GM12878 (cell line): ENCODE results near the gene LHFPL3. TPM values are rescaled to one million over a fixed set of nuclear protein-coding genes. Genes with fewer than 3 reads are reported as not detected.

Source experiments
- ATAC-seq: fragments of 200-7000 bp; cut with Tn5 transposase; 3 replicates; pipeline ENCODE4 v1.9.1; 2020; ENCODE audit warnings: mild to moderate bottlenecking, moderate library complexity
- BruUV-seq: library from RNA; stranded (reverse); fragments of 400-500 nt; replicated peaks from 2 replicates; lab custom pipeline; 2021; lab: Mats Ljungman, UMichigan
- CTCF ChIA-PET: fragments of 300-600 bp; sonication (Branson Sonifier 250); formaldehyde crosslinking; extraction: SDS; loops from one replicate; lab custom pipeline; 2021; ENCODE audit warnings: inconsistent platforms; lab: Yijun Ruan, JAX
- POLR2A ChIA-PET: fragments of 350-600 bp; formaldehyde crosslinking; extraction: SDS; loops from one replicate; lab custom pipeline; 2021; ENCODE audit warnings: inconsistent platforms; lab: Charles Lee
- RAD21 ChIA-PET: fragments of 300-600 bp; sonication (Branson Sonifier 250); formaldehyde crosslinking; loops from one replicate; lab custom pipeline; 2023; ENCODE audit warnings: antibody characterized with exemption; ENCODE audit not compliant: unreplicated experiment; lab: Charles Lee
- SMC1A ChIA-PET: fragments of 300-600 bp; sonication (Branson Sonifier 250); formaldehyde crosslinking; loops from one replicate; lab custom pipeline; 2023; ENCODE audit not compliant: unreplicated experiment, uncharacterized antibody; lab: Charles Lee
- DNase-seq: peaks from one replicate; pipeline ENCODE4 v3.0.0-alpha.2; 2011; ENCODE audit warnings: low read depth, low spot score
- FAIRE-seq: peaks from 3 replicates; lab custom pipeline; 2011; peaks lifted over from hg19 to GRCh38; lab: Jason Lieb, UNC
- H2AFZ ChIP-seq: 2 replicates; pipeline ENCODE4 v1.6.0; 2011; ENCODE audit warnings: low read depth, low read length, control low read depth; ENCODE audit not compliant: control insufficient read depth
- H3K27ac ChIP-seq: 2 replicates; pipeline ENCODE4 v1.5.1; 2011; ENCODE audit warnings: control low read depth; ENCODE audit not compliant: control insufficient read depth, insufficient read depth
- H3K27me3 ChIP-seq, 2 experiments: replicated peaks in 1 of 2; 2 replicates each; pipeline versions ENCODE4 v1.6.0 to v1.6.1; 2011; ENCODE audit warnings: low read length in 1 of 2; ENCODE audit not compliant: control insufficient read depth in 2 of 2, insufficient read depth in 2 of 2
- H3K36me3 ChIP-seq, 2 experiments: 2 replicates each; pipeline ENCODE4 v1.5.1; 2011; ENCODE audit warnings: low read length in 1 of 2; ENCODE audit not compliant: control insufficient read depth in 2 of 2, insufficient read depth in 2 of 2
- H3K4me1 ChIP-seq: 2 replicates; pipeline ENCODE4 v1.6.1; 2011; ENCODE audit warnings: mild to moderate bottlenecking, low read length, moderate library complexity, mixed read lengths; ENCODE audit not compliant: control insufficient read depth, insufficient read depth
- H3K4me2 ChIP-seq: 2 replicates; pipeline ENCODE4 v1.6.0; 2011; ENCODE audit warnings: control low read depth; ENCODE audit not compliant: control insufficient read depth, insufficient read depth
- H3K4me3 ChIP-seq: fragments of 200-600 bp; sonication (generic); 2 replicates; pipeline ENCODE4 v1.5.1; 2016
- H3K79me2 ChIP-seq: 2 replicates; pipeline ENCODE4 v1.6.0; 2011; ENCODE audit warnings: low read length; ENCODE audit not compliant: control insufficient read depth, insufficient read depth
- H3K9ac ChIP-seq: 2 replicates; pipeline ENCODE4 v1.8.0; 2011; ENCODE audit warnings: low read length, control low read depth, mixed read lengths; ENCODE audit not compliant: control insufficient read depth, insufficient read depth
- H3K9me3 ChIP-seq: replicated peaks from 3 replicates; pipeline ENCODE4 v1.5.1; 2011; ENCODE audit warnings: mild to moderate bottlenecking, low read length; ENCODE audit not compliant: control insufficient read depth, insufficient read depth
- H4K20me1 ChIP-seq: 2 replicates; pipeline ENCODE4 v1.6.0; 2011; ENCODE audit not compliant: control insufficient read depth, insufficient read depth
- ATF2 ChIP-seq: IDR thresholded peaks from 2 replicates; pipeline ENCODE4 v1.6.1; 2012; ENCODE audit warnings: low read length, inconsistent platforms
- BCLAF1 ChIP-seq: fragments of 450-650 bp; IDR thresholded peaks from 2 replicates; pipeline ENCODE4 v1.6.1; 2017; ENCODE audit warnings: antibody characterized with exemption, mild to moderate bottlenecking, moderate library complexity
- KDM1A ChIP-seq: fragments of 200-600 bp; sonication (generic); IDR thresholded peaks from 2 replicates; pipeline ENCODE4 v1.6.1; 2016; ENCODE audit warnings: borderline replicate concordance
- NR2C1 ChIP-seq: fragments of 450-650 bp; IDR thresholded peaks from 2 replicates; pipeline ENCODE4 v1.6.1; 2017; ENCODE audit warnings: antibody characterized with exemption, mild to moderate bottlenecking, moderate library complexity
- RFX5 ChIP-seq: IDR thresholded peaks from 2 replicates; pipeline ENCODE4 v1.6.1; 2011; ENCODE audit warnings: low read depth, low read length, improper control_type of control experiment
- SMAD1 ChIP-seq: fragments of 450-650 bp; IDR thresholded peaks from 2 replicates; pipeline ENCODE4 v1.6.1; 2018; ENCODE audit warnings: mild to moderate bottlenecking, low read depth; ENCODE audit not compliant: partially characterized antibody
- SPI1 ChIP-seq: IDR thresholded peaks from 2 replicates; pipeline ENCODE4 v1.6.1; 2011; ENCODE audit warnings: low read depth, mild to moderate bottlenecking, low read length, moderate library complexity, borderline replicate concordance; ENCODE audit not compliant: insufficient read depth
- SUPT20H ChIP-seq: IDR thresholded peaks from 2 replicates; pipeline ENCODE4 v1.6.1; 2011; ENCODE audit warnings: low read depth, mild to moderate bottlenecking, low read length, moderate library complexity, borderline replicate concordance; ENCODE audit not compliant: control insufficient read depth
- ZBTB4 ChIP-seq: fragments of 450-650 bp; formaldehyde crosslinking; IDR thresholded peaks from 2 replicates; pipeline ENCODE4 v1.4.0; 2022; ENCODE audit warnings: mild to moderate bottlenecking, moderate library complexity
- WGBS: methylation state at CpG from one replicate; pipeline ENCODE4 v1.1.6; 2016; ENCODE audit warnings: low lambda C conversion rate; ENCODE audit not compliant: insufficient replicate concordance, insufficient coverage; ENCODE audit errors: missing lambda C conversion rate; 5-methylcytosine and 5-hydroxymethylcytosine counted together
- in situ Hi-C: fragments of 300-500 bp; cut with MboI; formaldehyde crosslinking; loops from 9 replicates; pipeline ENCODE4 v1.14.3; 2018; ENCODE audit warnings: mixed read lengths
- intact Hi-C: fragments of 100-400 bp; cut with micrococcal nuclease; formaldehyde crosslinking; loops from one replicate; pipeline ENCODE4 v1.14.2; 2022; ENCODE audit not compliant: unreplicated experiment
- polyA plus RNA-seq, 11 experiments: library from polyadenylated mRNA; depleted of rRNA in 4 of 11; unstranded in 6 of 11; stranded (reverse) in 5 of 11; fragments of >200 nt; fragmentation: Nextera tagmentation in 4 of 11; fragmentation: Illumina TruSeq in 1 of 11; extraction: Ambion mirVana in 4 of 11; extraction: Trizol in 1 of 11; gene quantifications; 1 replicate in 1 of 11; 2 replicates in 10 of 11; pipeline versions ENCODE4 v1.2.1 to v1.2.3, GENCODE V29; 2011 to 2016; ENCODE audit warnings: inconsistent platforms in 2 of 11, missing spikeins in 2 of 11, low read depth in 1 of 11
- total RNA-seq, 4 experiments: library from RNA; depleted of rRNA in 3 of 4; stranded (reverse); fragments of >200 nt in 3 of 4; fragmentation: Illumina TruSeq in 1 of 4; extraction: Trizol in 1 of 4; gene quantifications; 2 replicates each; pipeline versions ENCODE4 v1.2.1 to v1.2.3, GENCODE V29; 2013 to 2021

The LHFPL3 gene
- total and polyA plus RNA-seq, 10 of the 15 experiments (the other 5 are each of a cell fraction or from before 2014, with no cell fraction given), result 0.09 TPM; not detected in 9

GRCh38 chr7:104286839-104287238 is 41.6 kb upstream of the LHFPL3 start (continued):
- TF ChIP-seq SMAD1, result no peak
- TF ChIP-seq SUPT20H, result no peak
- TF ChIP-seq ZBTB4 (CRISPR knock-in tag), result no peak
- no peak for TF ChIP-seq RFX5
- TF ChIP-seq ATF2, result no peak

- no peak overlapping the region for H3K4me2 ChIP-seq
- no peak for DNase-seq
- BruUV-seq, result no TSS peak
- POLR2A ChIA-PET, result no interaction called here
- TF ChIP-seq SPI1 (no peak), KDM1A (no peak), NR2C1 (no peak), BCLAF1 (no peak)
- no peaks in the 10 kb centered on the region for H3K36me3 ChIP-seq
- no peaks in the 10 kb centered on the region for H3K4me1 ChIP-seq
- no peak for FAIRE-seq
- in situ Hi-C loops (no loop called here), intact Hi-C loops (no loop called here)
- H4K20me1 ChIP-seq, result no peaks in the 10 kb centered on the region
- H3K27me3 ChIP-seq, result no peaks in the 10 kb centered on the region; a peak in 1 of 4 replicates
- H3K9ac ChIP-seq, result no peak overlapping the region
- no peak for ATAC-seq
- SMC1A ChIA-PET, result no interaction called here
- CTCF ChIA-PET, result no interaction called here
- 50% methylated on average over 1 of the region's 1 CpG for WGBS
- H3K27ac ChIP-seq, result no peak overlapping the region
- no peak overlapping the region for H3K4me3 ChIP-seq
- no peaks in the 10 kb centered on the region for H3K9me3 ChIP-seq
- H3K79me2 ChIP-seq, result no peaks in the 10 kb centered on the region
- RAD21 ChIA-PET, result no interaction called here
- H2AFZ ChIP-seq, result no peak overlapping the region
Observed at GRCh38 chr7:104288137-104288536, 40.3 kb upstream of the LHFPL3 start.
